Adrenal gland (tissue), 12 donors: ENCODE results near the gene MAP4. TPM values are rescaled to one million over a fixed set of nuclear protein-coding genes. Genes with fewer than 3 reads are reported as not detected.

ENCODE experiments used
- DNase-seq, 7 donors: peaks; one replicate each; pipeline ENCODE4 v3.0.0-alpha.2; 2019 to 2020
- H3K27ac ChIP-seq, 5 donors: fragments of 200-600 bp; sonication (generic) in 4 of 5; 1 replicate in 3 of 5; 2 replicates in 2 of 5; pipeline versions ENCODE4 v1.5.1 to v1.8.0; 2016 to 2020; ENCODE audit warnings: mild to moderate bottlenecking in 1 of 5
- H3K27me3 ChIP-seq: fragments of 200-600 bp; 2 replicates; pipeline ENCODE4 v1.8.0; 2021
- H3K36me3 ChIP-seq, 2 donors: fragments of 200-600 bp; replicated peaks in 1 of 2; 1 replicate in 1 of 2; 2 replicates in 1 of 2; pipeline versions ENCODE4 v1.5.1 to v1.8.0; 2018 to 2022
- H3K4me1 ChIP-seq, 2 donors: fragments of 200-600 bp; replicated peaks in 1 of 2; 1 replicate in 1 of 2; 2 replicates in 1 of 2; pipeline versions ENCODE4 v1.5.1 to v1.8.0; 2018 to 2021
- H3K4me3 ChIP-seq, 4 donors: fragments of 200-600 bp; sonication (generic) in 3 of 4; one replicate each; pipeline ENCODE4 v1.5.1; 2016 to 2018
- H3K9me3 ChIP-seq, 3 donors: fragments of 200-600 bp; sonication (generic) in 1 of 3; replicated peaks in 1 of 3; 1 replicate in 2 of 3; 2 replicates in 1 of 3; pipeline versions ENCODE4 v1.5.1 to v1.8.0; 2016 to 2021
- POLR2A ChIP-seq, 2 donors: fragments of 450-650 bp; IDR thresholded peaks; one replicate each; pipeline ENCODE4 v1.6.1; 2017; ENCODE audit warnings: antibody characterized with exemption in 2 of 2, mild to moderate bottlenecking in 2 of 2, moderate library complexity in 1 of 2
- WGBS, 4 donors: extraction: QIAGEN DNeasy Blood & Tissue Kit in 2 of 4; methylation state at CpG; one replicate each; pipeline versions ENCODE4 v1.1.5 to v1.1.7; 2013 to 2017; 5-methylcytosine and 5-hydroxymethylcytosine counted together
- intact Hi-C, 2 donors: fragments of 100-400 bp; cut with DNase I; formaldehyde crosslinking; loops; one replicate each; pipeline versions ENCODE4 v1.14.1 to v1.15.0; 2022 to 2023
- polyA plus RNA-seq, 3 donors: library from polyadenylated mRNA; stranded (reverse); fragments of 200-250 nt in 2 of 3; fragments of 350-450 nt in 1 of 3; fragmentation: Illumina TruSeq in 1 of 3; extraction: RNeasy Lipid Tissue Mini Kit (QIAGEN cat#74804) in 1 of 3; gene quantifications; one replicate each; pipeline ENCODE4 v1.2.3, GENCODE V29; 2013 to 2014
- total RNA-seq, 9 donors: library from RNA; depleted of rRNA in 4 of 9; stranded (reverse); fragments of >200 nt in 4 of 9; fragments of 120-200 nt in 1 of 9; fragmentation: NEBNext Ultra II Directional in 1 of 9; extraction: Animal tissue kit (Norgen Biotek cat#: 25700) in 1 of 9; gene quantifications; one replicate each; pipeline versions ENCODE4 v1.1.0 to v1.2.4, GENCODE V29; 2013 to 2023
- TF ChIP-seq, protein P1 (sequence below), 6 experiments: fragments of 450-650 bp in 4 of 6; fragments of 200-600 bp in 2 of 6; sonication (generic) in 1 of 6; IDR thresholded peaks; 1 replicate in 5 of 6; 2 replicates in 1 of 6; pipeline versions ENCODE4 v1.5.1 to v1.8.0; 2016 to 2021; ENCODE audit warnings: antibody characterized with exemption in 6 of 6, mild to moderate bottlenecking in 2 of 6, moderate library complexity in 1 of 6
- donor health status: healthy with polysubstance abuse.
- donor health status: Bipolar disorder and iron deficiency.
- donor health status: DM: yes; HTN: yes; CAD: no.
- donor health status: DM: no; HTN: no; CAD: no.
- donor health status: DM: no; HTN: no; CAD: no.
- donor health status: DM: yes; HTN: yes; CAD: no.

The MAP4 gene
- total and polyA plus RNA-seq, 12 donors, result 34.3 to 152 (median 75.7) TPM

DNA sequence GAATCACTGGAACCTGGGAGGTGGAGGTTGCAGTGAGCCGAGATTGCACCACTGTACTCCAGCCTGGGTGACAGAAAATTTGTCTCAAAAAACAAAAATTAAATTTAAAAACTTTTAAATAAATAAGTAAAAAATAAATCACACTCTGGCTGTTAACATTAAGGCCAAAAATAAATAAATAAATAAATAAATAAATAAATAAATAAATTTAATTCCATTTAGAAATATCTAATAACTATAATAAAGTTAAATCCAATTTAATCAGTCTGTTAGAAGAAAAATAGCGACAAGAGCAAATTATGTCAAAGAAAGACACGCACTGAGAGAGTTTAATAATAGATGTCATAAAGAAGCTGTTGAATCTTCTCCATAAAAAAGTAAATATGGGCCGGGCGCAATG, 13.4 kb downstream of the MAP4 start:
- Histone ChIP-seq H3K4me1 (no peaks in the 10 kb centered on the region), H3K9me3 (no peaks in the 10 kb centered on the region), H3K36me3 (no peaks in the 10 kb centered on the region), H3K27ac (no peak overlapping the region), H3K27me3 (no peaks in the 10 kb centered on the region), H3K4me3 (no peak overlapping the region)
- no peak for DNase-seq
- TF ChIP-seq, protein P1, sequence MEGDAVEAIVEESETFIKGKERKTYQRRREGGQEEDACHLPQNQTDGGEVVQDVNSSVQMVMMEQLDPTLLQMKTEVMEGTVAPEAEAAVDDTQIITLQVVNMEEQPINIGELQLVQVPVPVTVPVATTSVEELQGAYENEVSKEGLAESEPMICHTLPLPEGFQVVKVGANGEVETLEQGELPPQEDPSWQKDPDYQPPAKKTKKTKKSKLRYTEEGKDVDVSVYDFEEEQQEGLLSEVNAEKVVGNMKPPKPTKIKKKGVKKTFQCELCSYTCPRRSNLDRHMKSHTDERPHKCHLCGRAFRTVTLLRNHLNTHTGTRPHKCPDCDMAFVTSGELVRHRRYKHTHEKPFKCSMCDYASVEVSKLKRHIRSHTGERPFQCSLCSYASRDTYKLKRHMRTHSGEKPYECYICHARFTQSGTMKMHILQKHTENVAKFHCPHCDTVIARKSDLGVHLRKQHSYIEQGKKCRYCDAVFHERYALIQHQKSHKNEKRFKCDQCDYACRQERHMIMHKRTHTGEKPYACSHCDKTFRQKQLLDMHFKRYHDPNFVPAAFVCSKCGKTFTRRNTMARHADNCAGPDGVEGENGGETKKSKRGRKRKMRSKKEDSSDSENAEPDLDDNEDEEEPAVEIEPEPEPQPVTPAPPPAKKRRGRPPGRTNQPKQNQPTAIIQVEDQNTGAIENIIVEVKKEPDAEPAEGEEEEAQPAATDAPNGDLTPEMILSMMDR (IDR thresholded peaks at IDR 0.05), result no peak
- no peak for TF ChIP-seq POLR2A (IDR thresholded peaks at IDR 0.05)
- 92 to 97% (median 96%) methylated on average over 5 of the region's 5 CpGs for WGBS, 4 donors
- intact Hi-C loops, result no loop called here

DNA sequence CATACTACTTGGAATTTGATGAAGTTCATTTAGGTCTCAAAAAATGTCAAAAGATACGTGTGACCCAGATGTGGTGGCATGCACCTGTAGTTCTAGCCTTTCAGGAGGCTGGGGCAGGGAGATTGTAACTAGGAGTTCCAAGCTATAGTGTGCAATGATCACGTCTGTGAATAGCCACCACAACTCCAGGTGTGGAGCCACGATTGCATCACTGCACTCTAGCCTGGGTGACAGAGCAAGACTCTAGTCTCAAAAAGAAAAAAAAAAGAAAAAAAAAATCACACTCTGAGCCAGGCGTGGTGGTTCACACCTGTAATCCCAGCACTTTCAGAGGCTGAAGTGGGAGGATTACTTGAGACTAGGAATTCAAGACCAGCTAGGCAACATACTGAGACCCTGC, 14.2 kb downstream of the MAP4 start:
- Histone ChIP-seq H3K27ac (no peak overlapping the region), H3K4me1 (no peaks in the 10 kb centered on the region), H3K27me3 (no peaks in the 10 kb centered on the region), H3K36me3 (no peaks in the 10 kb centered on the region), H3K9me3 (no peaks in the 10 kb centered on the region), H3K4me3 (no peak overlapping the region)
- intact Hi-C loops, result no loop called here
- TF ChIP-seq, protein P1 (IDR thresholded peaks at IDR 0.05), result no peak
- TF ChIP-seq POLR2A (IDR thresholded peaks at IDR 0.05), result no peak
- 89 to 94% (median 91%) methylated on average over 4 of the region's 4 CpGs for whole genome bisulfite sequencing, 4 donors
- DNase-seq, result no peak

DNA sequence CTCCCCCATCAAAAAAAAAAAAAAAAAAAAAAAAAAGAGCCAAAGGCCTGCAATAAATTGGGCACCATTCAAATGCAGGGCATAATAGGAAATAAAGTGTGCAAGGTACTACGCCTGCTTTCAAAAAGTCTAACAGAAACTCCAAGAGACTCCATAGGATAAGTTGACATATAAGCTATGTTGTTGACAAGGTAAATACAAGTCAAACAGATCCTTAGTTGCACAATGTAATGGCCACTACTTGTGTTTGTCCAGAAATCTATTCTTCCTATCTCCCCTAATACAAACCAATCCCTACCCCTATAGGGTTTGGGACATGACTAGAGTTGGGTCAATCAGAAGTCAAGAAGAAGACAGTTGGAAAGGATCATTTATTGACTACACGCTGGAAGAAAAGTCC, 16.0 kb downstream of the MAP4 start:
- no peak for DNase-seq
- intact Hi-C loops, result no loop called here
- H3K27ac ChIP-seq, result no peak overlapping the region
- H3K27me3 ChIP-seq, result no peaks in the 10 kb centered on the region
- no peaks in the 10 kb centered on the region for H3K36me3 ChIP-seq
- peaks cover 0 to 4% of the 10 kb centered on the region in 2 donors for H3K4me1 ChIP-seq
- H3K9me3 ChIP-seq, result no peaks in the 10 kb centered on the region
- no peak overlapping the region for H3K4me3 ChIP-seq
- 96 to 98% (median 97%) methylated on average over 2 of the region's 2 CpGs for WGBS, 4 donors
- TF ChIP-seq POLR2A (IDR thresholded peaks at IDR 0.05), result no peak
- TF ChIP-seq, protein P1 (IDR thresholded peaks at IDR 0.05), result no peak

DNA sequence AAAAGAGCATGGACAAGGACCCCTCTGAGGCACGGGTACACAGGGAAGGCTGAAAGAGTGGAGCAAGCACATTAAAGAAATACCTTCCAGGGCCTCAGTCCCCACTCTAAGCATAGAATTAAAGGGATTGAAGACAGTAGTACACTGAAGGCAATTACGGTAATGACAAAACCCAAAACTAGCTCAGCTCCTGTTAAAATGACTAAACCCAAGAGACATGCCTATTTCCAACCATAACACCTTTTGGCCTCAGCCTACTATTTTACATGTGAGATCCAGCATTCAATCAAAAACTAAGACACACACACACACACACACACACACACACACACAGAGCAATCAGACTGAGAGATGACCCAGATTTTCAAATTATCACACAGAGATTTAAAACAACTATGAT, 19.8 kb downstream of the MAP4 start:
- TF ChIP-seq, protein P1 (IDR thresholded peaks at IDR 0.05), result no peak
- H3K4me1 ChIP-seq, result peaks cover 0 to 4% of the 10 kb centered on the region in 2 donors
- H3K27ac ChIP-seq, result no peak overlapping the region
- no peak overlapping the region for H3K4me3 ChIP-seq
- H3K27me3 ChIP-seq, result no peaks in the 10 kb centered on the region
- no peaks in the 10 kb centered on the region for H3K9me3 ChIP-seq
- 90 to 100% (median 96%) methylated on average over 2 of the region's 2 CpGs for WGBS, 4 donors
- H3K36me3 ChIP-seq, result no peaks in the 10 kb centered on the region
- DNase-seq, result no peak
- intact Hi-C loops, result loop anchor here (10.0 kb wide), 2 partner anchors 152 to 158 kb away; no protein-coding TSS in a partner anchor
